Stimulated activated naive B cell treated with anti-CD40 and anti-IgM and Interleukin-4, amounts not matched to agents 10 μg/mL and 1 μg/mL and 100 μg/mL, for 72 hours (primary cell): ENCODE data around the gene HYOU1.
"Not testable (repeated sequence)": the region's sequence is repeated elsewhere in the genome, so short reads cannot be mapped to it uniquely, and the experiment has no call there.

Experiments
- ATAC-seq, 2 donors: fragments of 150-1000 bp; cut with Tn5 transposase; replicated peaks; 2 replicates each; pipeline ENCODE4 v1.10.0; 2021; ENCODE audit warnings: moderate library complexity in 1 of 2
- DNase-seq: peaks from one replicate; pipeline ENCODE4 v3.0.0; 2021
- H3K27ac Mint-ChIP-seq: one replicate; pipeline ENCODE4 v1.8.0; 2022; ENCODE audit warnings: mild to moderate bottlenecking, mixed read lengths
- H3K27me3 Mint-ChIP-seq, 2 donors: one replicate each; pipeline ENCODE4 v1.8.0; 2022; ENCODE audit warnings: mixed read lengths in 2 of 2
- H3K36me3 Mint-ChIP-seq, 2 donors: one replicate each; pipeline ENCODE4 v1.8.0; 2022; ENCODE audit warnings: mixed read lengths in 2 of 2, mild to moderate bottlenecking in 1 of 2
- H3K4me1 Mint-ChIP-seq, 2 donors: one replicate each; pipeline ENCODE4 v1.8.0; 2022; ENCODE audit warnings: mixed read lengths in 2 of 2, mild to moderate bottlenecking in 1 of 2
- H3K4me3 Mint-ChIP-seq, 2 donors: one replicate each; pipeline ENCODE4 v1.8.0; 2022; ENCODE audit warnings: mild to moderate bottlenecking in 2 of 2, mixed read lengths in 2 of 2, moderate library complexity in 1 of 2
- H3K9me3 Mint-ChIP-seq, 2 donors: one replicate each; pipeline ENCODE4 v1.8.0; 2022; ENCODE audit warnings: mixed read lengths in 2 of 2, mild to moderate bottlenecking in 1 of 2

The HYOU1 gene

DNA sequence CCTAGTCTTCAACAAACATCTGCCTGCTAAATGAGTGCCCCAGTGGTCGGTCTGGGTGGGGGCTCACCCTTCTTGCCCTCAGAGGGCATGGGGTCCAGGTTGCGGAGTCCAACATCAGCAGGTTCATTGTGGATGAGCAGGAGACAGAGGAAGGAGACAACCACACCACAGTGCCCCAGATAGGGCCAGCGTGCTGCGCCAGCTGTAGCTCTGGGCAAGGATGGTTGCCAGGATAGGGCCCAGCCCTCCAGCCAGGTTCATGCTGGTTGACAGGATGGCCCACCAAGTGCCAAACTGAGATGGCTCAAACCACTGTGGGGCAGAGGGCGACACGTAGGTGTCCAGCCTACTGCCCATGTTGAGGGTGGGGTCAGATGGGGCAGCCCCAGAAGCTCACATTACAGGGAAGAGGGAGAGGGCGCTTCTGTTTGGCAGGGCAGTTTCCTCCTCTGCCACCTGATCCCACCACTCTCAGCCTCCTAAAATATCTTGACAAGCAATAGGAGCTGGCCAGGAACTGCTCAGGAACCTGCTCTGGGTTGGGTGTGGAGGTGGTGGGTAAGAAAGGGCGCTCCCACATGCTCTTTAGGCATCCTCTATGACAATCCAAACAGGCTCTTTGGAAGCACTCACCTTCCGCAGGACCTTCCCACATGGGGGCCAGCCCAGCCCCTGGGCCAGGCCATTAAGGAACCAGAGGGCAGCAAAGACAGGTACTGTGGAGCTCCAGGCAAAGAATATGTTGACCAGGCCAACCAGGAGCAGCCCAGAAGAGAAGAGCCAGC is 29.3 kb downstream of the HYOU1 start:
- H3K4me1 Mint-ChIP-seq: peaks cover 36 to 40% of the 10 kb centered on the region in 2 donors
- H3K9me3 Mint-ChIP-seq: no peaks in the 10 kb centered on the region
- ATAC-seq: no peak
- H3K4me3 Mint-ChIP-seq: no peak overlapping the region
- H3K27ac Mint-ChIP-seq: no peak overlapping the region
- no peaks in the 10 kb centered on the region for H3K27me3 Mint-ChIP-seq
- no peak for DNase-seq
- peaks cover 28 to 46% of the 10 kb centered on the region in 2 donors for H3K36me3 Mint-ChIP-seq

DNA sequence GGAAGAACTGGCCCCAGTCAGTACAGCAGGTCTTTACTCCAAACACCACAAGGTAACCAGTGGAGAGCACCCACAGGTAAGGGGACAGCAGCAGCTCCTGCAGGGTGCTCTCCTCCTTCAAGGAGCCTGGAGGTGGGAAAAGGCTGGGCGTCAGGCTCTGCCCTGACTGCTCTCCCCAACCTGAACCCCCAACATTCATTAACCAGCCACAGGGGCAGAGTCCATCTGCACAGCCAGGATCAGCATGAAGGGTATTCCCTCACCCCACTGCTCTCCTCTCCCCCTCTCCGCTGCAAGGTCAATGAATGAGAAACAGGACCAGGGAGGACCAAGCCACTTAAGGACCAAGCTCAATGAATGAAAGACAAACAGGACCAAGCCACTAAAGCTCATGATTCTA is 30.0 kb downstream of the HYOU1 start:
- no peak overlapping the region for H3K27ac Mint-ChIP-seq
- no peak for DNase-seq
- no peak overlapping the region for H3K4me3 Mint-ChIP-seq
- no peaks in the 10 kb centered on the region for H3K27me3 Mint-ChIP-seq
- no peak for ATAC-seq
- peaks cover 36 to 40% of the 10 kb centered on the region in 2 donors for H3K4me1 Mint-ChIP-seq
- no peaks in the 10 kb centered on the region for H3K9me3 Mint-ChIP-seq
- H3K36me3 Mint-ChIP-seq: peaks cover 34 to 46% of the 10 kb centered on the region in 2 donors

DNA sequence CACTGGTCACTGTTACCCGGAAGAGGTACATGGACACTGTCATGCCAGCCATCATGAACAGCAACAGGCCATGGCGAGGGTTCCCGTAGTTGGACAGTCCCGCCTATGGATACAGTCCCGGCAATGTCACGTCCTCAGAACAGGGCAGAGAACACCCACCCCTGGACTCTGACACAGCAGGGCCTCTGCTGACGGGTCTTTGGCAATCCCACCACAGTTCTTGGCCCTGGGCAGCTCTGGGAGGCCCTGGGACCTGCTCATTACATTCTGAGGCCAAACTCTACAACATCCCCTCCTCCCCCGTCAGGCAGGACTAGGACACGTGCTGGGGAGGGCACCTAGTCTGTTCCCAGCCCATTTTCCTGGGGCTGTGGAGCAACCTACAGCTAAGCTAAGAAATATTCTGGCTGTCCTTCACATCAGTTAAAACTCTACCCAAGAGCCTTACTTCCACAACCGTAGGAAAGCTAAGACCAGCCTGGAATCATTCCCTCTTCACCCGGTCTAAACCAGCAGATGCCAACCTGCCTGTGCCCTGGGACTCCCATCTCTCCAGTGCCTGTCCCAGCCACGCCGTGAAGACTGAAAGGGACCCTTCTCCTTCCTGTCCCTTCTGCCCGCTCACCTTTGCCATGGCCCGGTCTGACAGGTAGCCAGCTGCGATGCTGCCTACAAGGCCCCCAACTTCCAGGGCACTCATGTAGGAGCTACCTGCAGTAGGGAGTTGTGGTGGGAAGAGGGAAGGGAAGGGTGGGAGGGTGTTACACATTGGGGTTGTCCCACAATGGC is 30.8 kb downstream of the HYOU1 start:
- Mint-ChIP-seq H3K36me3 (peaks cover 35 to 54% of the 10 kb centered on the region in 2 donors), H3K4me3 (no peak overlapping the region), H3K27me3 (no peaks in the 10 kb centered on the region), H3K4me1 (peaks cover 34 to 40% of the 10 kb centered on the region in 2 donors), H3K9me3 (no peaks in the 10 kb centered on the region), H3K27ac (no peak overlapping the region)
- ATAC-seq (no peak), DNase-seq (no peak)

DNA sequence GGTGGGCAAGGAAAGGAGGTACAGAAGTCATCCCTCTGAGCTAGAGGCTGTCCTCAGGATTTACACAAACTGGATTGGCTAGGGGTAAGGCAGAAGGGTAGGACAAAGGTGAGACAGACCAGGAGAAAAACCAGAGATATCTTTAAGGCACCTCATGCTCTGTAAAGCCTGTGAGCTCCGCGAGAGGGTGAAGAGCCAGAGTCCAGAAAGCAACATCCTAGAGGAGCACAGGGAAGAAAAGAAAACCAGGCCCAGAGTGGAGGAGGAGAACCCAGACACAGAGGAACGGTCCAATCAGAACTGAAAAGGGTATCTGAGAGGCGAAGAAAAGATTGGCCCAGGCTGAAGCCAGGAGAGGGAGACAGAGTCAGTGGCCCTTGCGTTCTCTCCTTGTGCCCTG is 31.5 kb downstream of the HYOU1 start:
- peaks cover 34 to 40% of the 10 kb centered on the region in 2 donors for H3K4me1 Mint-ChIP-seq

DNA sequence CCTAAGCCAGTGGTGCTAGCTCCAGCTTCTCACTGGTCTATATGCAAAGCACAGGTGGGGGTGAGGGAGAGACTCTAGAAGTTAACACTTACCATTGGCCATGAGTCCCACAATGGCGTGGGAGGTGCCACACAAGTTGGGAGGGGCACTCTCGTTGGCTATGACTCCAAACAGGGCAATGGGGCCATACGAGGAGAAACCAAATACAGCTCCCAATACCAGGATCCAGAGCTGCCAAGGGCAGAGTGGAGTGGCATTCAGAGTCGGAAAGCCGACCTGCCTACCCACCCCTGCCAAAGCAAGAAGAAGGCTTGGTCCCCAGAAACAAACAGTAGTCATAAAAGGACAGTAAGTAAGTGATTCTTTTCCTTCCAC is 31.9 kb downstream of the HYOU1 start:
- Mint-ChIP-seq H3K27ac (no peak overlapping the region), H3K4me1 (peaks cover 35 to 43% of the 10 kb centered on the region in 2 donors)

More for the DNA sequence above, 31.5 kb downstream of the HYOU1 start:
- no peak for DNase-seq
- Mint-ChIP-seq H3K36me3 (peaks cover 35 to 55% of the 10 kb centered on the region in 2 donors), H3K9me3 (no peaks in the 10 kb centered on the region), H3K27me3 (no peaks in the 10 kb centered on the region), H3K4me3 (no peak overlapping the region), H3K27ac (peak overlapping the region; percentile 56)
- ATAC-seq: no peak

DNA sequence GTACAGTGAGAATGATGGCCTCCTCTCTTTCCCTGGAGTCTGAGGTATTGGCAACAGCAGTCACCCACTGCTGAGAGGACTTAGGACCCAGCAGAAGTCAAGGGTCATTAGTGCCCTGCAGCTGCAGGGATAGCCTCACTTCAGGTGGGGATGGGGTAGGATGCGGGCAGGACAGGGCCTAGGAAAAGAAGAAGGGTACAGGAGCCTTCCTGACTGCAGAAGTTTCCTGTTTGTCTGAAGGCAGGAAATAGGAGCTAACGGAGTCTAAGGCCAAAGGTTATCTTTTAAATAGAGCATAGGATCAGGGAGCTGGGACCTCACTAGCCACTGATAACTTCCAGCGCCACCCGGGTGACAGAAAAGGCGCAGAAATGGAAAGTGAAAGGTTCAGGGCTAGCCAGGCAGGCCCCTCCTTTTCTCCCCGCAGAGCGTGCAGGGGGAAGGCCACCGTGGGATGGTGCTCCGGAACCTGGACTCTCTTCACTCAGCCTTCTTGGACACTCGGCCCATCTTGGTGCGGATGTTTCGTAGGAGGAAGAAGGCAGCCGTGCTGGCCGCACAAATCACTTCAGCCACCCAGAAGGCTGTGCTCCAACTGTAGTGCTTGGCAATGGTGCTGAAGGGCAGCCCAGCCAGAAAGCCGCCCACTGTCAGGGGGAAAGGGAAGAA is 32.4 kb downstream of the HYOU1 start:
- ATAC-seq (no peak), DNase-seq (no peak)
- Mint-ChIP-seq H3K36me3 (peaks cover 38 to 59% of the 10 kb centered on the region in 2 donors), H3K27me3 (no peaks in the 10 kb centered on the region), H3K27ac (peak overlapping the region; percentile 72), H3K4me3 (no peak overlapping the region), H3K4me1 (peaks cover 33 to 43% of the 10 kb centered on the region in 2 donors), H3K9me3 (no peaks in the 10 kb centered on the region)

More for the DNA sequence above, 31.9 kb downstream of the HYOU1 start:
- ATAC-seq: no peak
- no peak for DNase-seq
- Mint-ChIP-seq H3K4me3 (no peak overlapping the region), H3K9me3 (no peaks in the 10 kb centered on the region), H3K36me3 (peaks cover 36 to 56% of the 10 kb centered on the region in 2 donors), H3K27me3 (no peaks in the 10 kb centered on the region)

DNA sequence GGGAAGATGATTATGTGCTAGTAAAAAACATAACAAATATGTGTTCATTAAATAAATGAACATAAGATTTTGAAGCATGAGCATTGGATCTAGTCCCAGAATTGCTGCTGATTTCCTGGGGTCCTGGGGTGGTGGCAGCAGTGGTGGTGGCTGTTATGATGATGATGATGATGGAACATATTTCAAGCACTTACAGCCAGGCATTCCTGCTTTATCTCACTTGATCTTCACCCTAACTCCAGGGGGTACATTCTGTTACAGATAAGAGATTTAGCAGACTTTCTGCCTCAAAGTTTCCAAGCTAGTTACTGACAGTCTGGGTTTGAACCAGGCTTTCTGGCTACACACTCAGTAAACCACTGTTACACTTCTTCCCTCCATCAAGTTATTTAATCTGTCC is 33.3 kb downstream of the HYOU1 start:
- H3K36me3 Mint-ChIP-seq: peaks cover 34 to 55% of the 10 kb centered on the region in 2 donors
- H3K4me1 Mint-ChIP-seq: peaks cover 27 to 35% of the 10 kb centered on the region in 2 donors
- H3K27me3 Mint-ChIP-seq: no peaks in the 10 kb centered on the region
- DNase-seq (no peak), ATAC-seq (no peak)
- H3K4me3 Mint-ChIP-seq: no peak overlapping the region
- H3K27ac Mint-ChIP-seq: peak overlapping the region; percentile 31
- no peaks in the 10 kb centered on the region for H3K9me3 Mint-ChIP-seq

DNA sequence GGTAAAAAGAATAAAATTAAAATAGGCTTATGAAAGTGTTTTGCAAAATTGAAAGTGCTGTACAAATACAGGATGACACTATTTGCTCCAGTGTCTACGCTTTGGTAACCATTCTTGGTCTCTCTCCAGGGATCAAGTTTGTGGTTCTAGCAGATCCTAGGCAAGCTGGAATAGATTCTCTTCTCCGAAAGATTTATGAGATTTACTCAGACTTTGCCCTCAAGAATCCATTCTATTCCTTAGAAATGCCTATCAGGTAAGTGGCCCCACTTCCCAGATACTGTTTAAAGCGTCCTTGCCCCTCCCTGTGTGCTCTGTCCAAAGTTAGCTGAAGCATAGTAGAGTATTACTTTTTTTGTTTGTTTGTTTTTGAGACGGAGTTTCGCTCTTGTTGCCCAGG is 35.4 kb downstream of the HYOU1 start:
- H3K36me3 Mint-ChIP-seq: peaks cover 38 to 62% of the 10 kb centered on the region in 2 donors

DNA sequence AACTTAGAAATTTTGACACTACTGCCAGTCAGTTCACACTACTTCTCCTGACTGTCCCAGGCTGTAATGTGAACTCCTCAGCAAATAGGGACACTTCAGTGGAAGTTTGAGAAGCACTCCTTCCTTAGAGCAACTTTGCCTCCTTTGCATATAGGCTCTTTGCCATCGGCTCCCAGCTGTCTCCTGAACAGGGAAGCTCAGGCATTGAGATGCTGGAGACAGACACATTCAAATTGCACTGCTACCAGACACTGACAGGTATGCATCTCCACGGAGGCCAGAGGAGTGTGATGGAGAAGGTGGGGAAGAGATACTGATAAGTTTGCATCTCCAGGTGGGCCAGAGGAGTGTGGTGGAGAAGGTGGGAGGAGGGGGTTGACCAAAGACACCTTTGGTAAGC is 37.0 kb downstream of the HYOU1 start:
- H3K36me3 Mint-ChIP-seq: peaks cover 42 to 64% of the 10 kb centered on the region in 2 donors
- H3K4me1 Mint-ChIP-seq: peaks cover 23 to 37% of the 10 kb centered on the region in 2 donors

More for the DNA sequence above, 35.4 kb downstream of the HYOU1 start:
- Mint-ChIP-seq H3K27me3 (no peaks in the 10 kb centered on the region), H3K4me1 (peaks cover 18 to 27% of the 10 kb centered on the region in 2 donors), H3K27ac (no peak overlapping the region), H3K4me3 (no peak overlapping the region), H3K9me3 (no peaks in the 10 kb centered on the region)
- DNase-seq: no peak
- ATAC-seq: no peak

DNA sequence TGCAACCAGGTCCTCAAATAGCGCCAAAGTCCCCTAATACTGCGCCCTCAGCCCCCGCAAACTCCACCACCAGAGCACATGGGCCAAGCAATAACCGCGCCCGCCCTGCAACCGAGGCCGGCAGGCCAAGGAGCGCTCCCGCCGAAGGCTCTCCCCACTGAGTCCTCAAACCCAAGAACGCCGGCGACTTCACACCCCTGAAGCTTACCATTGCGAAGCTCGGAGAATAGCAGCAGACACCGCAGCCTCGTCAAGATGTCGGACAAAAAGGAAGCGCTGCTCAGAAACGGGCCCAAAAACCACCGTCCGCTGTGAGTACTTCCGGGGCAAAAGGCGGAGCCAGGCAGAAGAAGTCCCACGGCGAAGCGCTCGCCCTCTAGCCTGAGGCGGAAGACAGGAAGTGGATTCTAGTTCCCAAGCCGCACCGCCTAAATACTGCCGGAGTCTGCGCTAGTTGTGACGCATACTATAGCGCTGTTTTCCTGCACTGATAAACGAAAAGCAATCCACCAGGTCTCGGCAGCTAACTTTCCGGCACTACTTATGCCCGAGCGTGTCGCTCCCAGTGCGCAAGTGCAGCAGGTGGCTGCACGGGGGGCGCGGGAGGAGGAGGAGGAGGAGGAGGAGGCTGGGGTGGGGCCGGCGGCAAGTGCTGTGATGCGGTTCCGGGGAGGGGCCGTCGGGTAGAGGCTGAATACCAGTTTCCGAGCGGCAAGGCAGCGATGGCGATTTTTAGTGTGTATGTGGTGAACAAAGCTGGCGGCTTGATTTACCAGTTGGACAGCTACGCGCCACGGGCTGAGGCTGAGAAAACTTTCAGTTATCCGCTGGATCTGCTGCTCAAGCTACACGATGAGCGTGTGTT is 38.7 kb downstream of the HYOU1 start, which contains the start of the genes RPS25 and TRAPPC4:
TSS of gene RPS25 (minus strand) at position 270 of the 865 bp plus-strand sequence. CDS start at position 211, 59 bp downstream.
TSS of gene TRAPPC4 (plus strand) at position 693 of the 865 bp plus-strand sequence. CDS start at position 723, 30 bp downstream.
- Mint-ChIP-seq H3K36me3 (peaks cover 44 to 59% of the 10 kb centered on the region in 2 donors), H3K27ac (peak within 1 kb of the TSS; percentile 100), H3K27me3 (no peaks in the 10 kb centered on the region), H3K4me3 (peak within 1 kb of the TSS; percentile 98), H3K4me1 (peaks cover 18 to 30% of the 10 kb centered on the region in 2 donors), H3K9me3 (no peaks in the 10 kb centered on the region)
- ATAC-seq (peak; percentile 92 to 93), DNase-seq (peak; percentile 93)

More for the DNA sequence above, 37.0 kb downstream of the HYOU1 start:
- ATAC-seq (no peak), DNase-seq (no peak)
- Mint-ChIP-seq H3K27ac (peak overlapping the region; percentile 100), H3K9me3 (no peaks in the 10 kb centered on the region), H3K4me3 (peak overlapping the region; percentile 98), H3K27me3 (no peaks in the 10 kb centered on the region)

DNA sequence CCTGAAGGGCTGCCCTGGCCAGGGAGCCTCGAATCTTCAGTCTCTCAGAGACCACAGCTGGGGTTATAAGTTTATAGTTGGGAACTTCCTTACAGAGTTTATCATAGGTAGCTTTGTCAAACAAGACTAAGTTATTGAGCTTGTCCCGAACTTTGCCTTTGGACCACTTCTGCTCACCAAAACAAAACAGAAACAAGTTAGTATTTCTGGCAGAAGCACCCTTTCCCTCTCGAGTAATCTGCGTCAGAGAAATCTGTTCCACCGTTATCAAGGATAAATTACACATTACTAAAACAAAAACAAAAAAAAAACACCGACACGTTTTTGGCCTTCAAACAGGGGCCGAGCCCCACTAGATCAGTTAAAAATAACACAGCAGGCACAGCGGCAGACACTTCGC is 39.6 kb downstream of the HYOU1 start:
- not testable (repeated sequence) for H3K27me3 Mint-ChIP-seq, ATAC-seq, DNase-seq, H3K9me3 Mint-ChIP-seq
- Mint-ChIP-seq H3K4me3 (peak overlapping the region; percentile 98), H3K4me1 (peaks cover 23 to 29% of the 10 kb centered on the region in 2 donors), H3K27ac (peak overlapping the region; percentile 100), H3K36me3 (peaks cover 47 to 62% of the 10 kb centered on the region in 2 donors)

DNA sequence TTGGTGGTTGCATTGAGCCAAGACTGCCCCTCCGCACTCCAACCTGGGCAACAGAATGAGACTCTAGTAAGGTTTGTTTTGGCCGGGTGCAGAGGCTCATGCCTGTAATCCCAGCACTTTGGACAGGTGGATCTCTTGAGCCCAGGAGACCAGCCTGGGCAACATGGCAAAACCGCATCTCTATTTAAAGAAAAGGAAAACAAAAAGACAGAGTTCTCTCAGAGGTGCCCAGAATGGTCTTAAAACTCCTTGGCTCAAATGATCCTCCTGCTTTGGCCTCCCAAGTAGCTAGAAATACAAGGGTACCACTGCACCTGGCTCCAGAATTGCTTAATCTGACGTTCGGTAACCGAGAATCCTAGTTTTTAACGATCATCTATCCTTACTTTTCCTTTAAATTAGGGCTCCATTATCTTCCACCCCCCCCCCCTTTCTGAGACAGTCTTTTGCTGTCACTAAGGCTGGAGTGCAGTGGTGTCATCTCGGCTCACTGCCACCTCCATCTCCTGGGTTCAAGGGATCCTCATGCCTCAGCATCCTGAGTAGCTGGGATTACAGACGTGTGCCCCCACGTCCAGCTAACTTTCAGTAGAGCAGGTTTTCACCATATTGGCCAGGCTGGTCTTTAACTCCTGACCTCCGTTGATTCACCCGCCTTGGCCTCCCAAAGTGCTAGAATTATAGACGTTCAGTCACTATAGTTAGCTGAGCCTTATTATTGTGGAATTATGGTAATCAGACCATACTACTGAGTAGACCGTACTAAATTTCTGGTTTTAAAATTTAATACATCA is 40.6 kb downstream of the HYOU1 start:
- DNase-seq: no peak
- H3K4me3 Mint-ChIP-seq: peak overlapping the region; percentile 69 to 98
- peak overlapping the region; percentile 51 for H3K27ac Mint-ChIP-seq
- no peaks in the 10 kb centered on the region for H3K9me3 Mint-ChIP-seq
- H3K36me3 Mint-ChIP-seq: peaks cover 44 to 60% of the 10 kb centered on the region in 2 donors
- H3K4me1 Mint-ChIP-seq: peaks cover 25 to 32% of the 10 kb centered on the region in 2 donors
- no peak for ATAC-seq
- no peaks in the 10 kb centered on the region for H3K27me3 Mint-ChIP-seq
